Sigmoid colon (tissue), 7 donors: ENCODE results near the gene ASTN1. TPM values are rescaled to one million over a fixed set of nuclear protein-coding genes. Genes with fewer than 3 reads are reported as not detected.
A peak's percentile ranks its signal among the peaks of the same experiment; 100 is the strongest.

Experiments used
- DNase-seq: peaks from one replicate; pipeline ENCODE4 v3.0.0-alpha.2; 2019
- H3K27ac ChIP-seq, 4 donors: fragments of 200-600 bp; sonication (generic); one replicate each; pipeline ENCODE4 v1.5.1; 2016 to 2019; ENCODE audit warnings: mild to moderate bottlenecking in 1 of 4
- H3K27me3 ChIP-seq, 3 donors: fragments of 200-600 bp; sonication (generic); one replicate each; pipeline ENCODE4 v1.5.1; 2019; ENCODE audit warnings: mild to moderate bottlenecking in 1 of 3
- H3K36me3 ChIP-seq, 4 donors: fragments of 200-600 bp; sonication (generic); one replicate each; pipeline ENCODE4 v1.5.1; 2016 to 2019
- H3K4me1 ChIP-seq, 4 donors: fragments of 200-600 bp; sonication (generic); one replicate each; pipeline ENCODE4 v1.5.1; 2017 to 2019
- H3K4me3 ChIP-seq, 4 donors: fragments of 200-600 bp; sonication (generic); one replicate each; pipeline ENCODE4 v1.5.1; 2017 to 2019; ENCODE audit warnings: mild to moderate bottlenecking in 2 of 4, moderate library complexity in 1 of 4
- H3K9me3 ChIP-seq, 4 donors: fragments of 200-600 bp in 3 of 4; sonication (generic) in 3 of 4; one replicate each; pipeline versions ENCODE4 v1.5.1 to v1.6.1; 2013 to 2019
- CTCF ChIP-seq, 4 experiments: fragments of 450-650 bp in 3 of 4; fragments of 200-600 bp in 1 of 4; IDR thresholded peaks; one replicate each; pipeline ENCODE4 v1.5.1; 2016 to 2019; ENCODE audit warnings: antibody characterized with exemption in 4 of 4, mild to moderate bottlenecking in 3 of 4, moderate library complexity in 2 of 4
- EP300 ChIP-seq, 4 donors: sonication (generic); formaldehyde crosslinking; IDR thresholded peaks; one replicate each; pipeline ENCODE4 v1.6.1; 2017; ENCODE audit warnings: antibody characterized with exemption in 4 of 4
- POLR2A ChIP-seq, 2 donors: fragments of 450-650 bp; IDR thresholded peaks; one replicate each; pipeline ENCODE4 v1.6.1; 2016; ENCODE audit warnings: antibody characterized with exemption in 2 of 2, mild to moderate bottlenecking in 2 of 2, moderate library complexity in 2 of 2
- POLR2AphosphoS5 ChIP-seq, 4 donors: sonication (generic); formaldehyde crosslinking; IDR thresholded peaks; one replicate each; pipeline ENCODE4 v1.6.1; 2017; ENCODE audit warnings: antibody characterized with exemption in 4 of 4
- WGBS, 2 donors: extraction: QIAGEN DNeasy Blood & Tissue Kit; methylation state at CpG; one replicate each; pipeline ENCODE4 v1.1.7; 2013; 5-methylcytosine and 5-hydroxymethylcytosine counted together
- intact Hi-C: fragments of 100-400 bp; cut with DNase I; formaldehyde crosslinking; loops from one replicate; pipeline ENCODE4 v1.15.1; 2023
- polyA plus RNA-seq, 3 donors: library from polyadenylated mRNA; stranded (reverse); fragments of 200-250 nt; gene quantifications; one replicate each; pipeline ENCODE4 v1.2.3, GENCODE V29; 2013
- total RNA-seq, 4 donors: library from RNA; depleted of rRNA; stranded (reverse); fragments of >200 nt; gene quantifications; one replicate each; pipeline ENCODE4 v1.1.0, GENCODE V29; 2016
- donor health status: healthy with polysubstance abuse.
- donor health status: Bipolar disorder and iron deficiency.
- donor health status: healthy.

The ASTN1 gene
- total and polyA plus RNA-seq, 7 donors, result 0.49 to 2.2 (median 1.4) TPM; not detected in 2

GRCh38 chr1:176850871-176851270 is 313.6 kb downstream of the ASTN1 start:
- intact Hi-C loops, result no loop called here

GRCh38 chr1:176849281-176849680 is 315.2 kb downstream of the ASTN1 start:
- no peak for DNase-seq
- WGBS, 2 donors, result 64 to 95% methylated on average over 3 of the region's 3 CpGs
- Histone ChIP-seq H3K4me1 (peaks cover 0 to 31% (median 26%) of the 10 kb centered on the region in 4 donors), H3K27me3 (no peaks in the 10 kb centered on the region), H3K4me3 (no peak overlapping the region), H3K36me3 (no peaks in the 10 kb centered on the region), H3K9me3 (no peaks in the 10 kb centered on the region), H3K27ac (no peak overlapping the region)
- intact Hi-C loops, result loop anchor here (5.0 kb wide), 1 partner anchor 157 kb away; no protein-coding TSS in a partner anchor
- TF ChIP-seq POLR2A (IDR thresholded peaks at IDR 0.05) (no peak), CTCF (IDR thresholded peaks at IDR 0.05) (no peak), EP300 (IDR thresholded peaks at IDR 0.05) (no peak), POLR2AphosphoS5 (IDR thresholded peaks at IDR 0.05) (no peak)

More at GRCh38 chr1:176850871-176851270, 313.6 kb downstream of the ASTN1 start:
- H3K36me3 ChIP-seq, result no peaks in the 10 kb centered on the region
- peaks cover 0 to 17% (median 15%) of the 10 kb centered on the region in 4 donors for H3K4me1 ChIP-seq
- H3K27ac ChIP-seq, result no peak overlapping the region
- 57 to 80% methylated on average over 4 of the region's 4 CpGs for WGBS, 2 donors
- H3K9me3 ChIP-seq, result no peaks in the 10 kb centered on the region
- no peak for TF ChIP-seq POLR2AphosphoS5 (IDR thresholded peaks at IDR 0.05)
- TF ChIP-seq POLR2A (IDR thresholded peaks at IDR 0.05), result no peak
- TF ChIP-seq EP300 (IDR thresholded peaks at IDR 0.05), result no peak
- no peak for TF ChIP-seq CTCF (IDR thresholded peaks at IDR 0.05)
- no peak for DNase-seq
- H3K27me3 ChIP-seq, result no peaks in the 10 kb centered on the region
- H3K4me3 ChIP-seq, result no peak overlapping the region

GRCh38 chr1:176847052-176847451 is 317.5 kb downstream of the ASTN1 start:
- Histone ChIP-seq H3K4me1 (peaks cover 0 to 49% (median 36%) of the 10 kb centered on the region in 4 donors), H3K4me3 (no peak overlapping the region), H3K27ac (peak overlapping the region in 3 of 4 donors; percentile 43 to 74 (median 72)), H3K9me3 (no peaks in the 10 kb centered on the region), H3K36me3 (no peaks in the 10 kb centered on the region), H3K27me3 (no peaks in the 10 kb centered on the region)
- intact Hi-C loops, result loop anchor here (5.0 kb wide), 1 partner anchor 155 kb away; no protein-coding TSS in a partner anchor
- peak; percentile 75 for DNase-seq
- WGBS, 2 donors, result 52 to 79% methylated on average over 1 of the region's 1 CpG
- TF ChIP-seq POLR2A (IDR thresholded peaks at IDR 0.05) (no peak), CTCF (IDR thresholded peaks at IDR 0.05) (no peak), EP300 (IDR thresholded peaks at IDR 0.05) (peak; percentile 4 to 70 (median 35)), POLR2AphosphoS5 (IDR thresholded peaks at IDR 0.05) (peak; percentile 78 to 93 (median 85))

- peaks cover 0 to 49% (median 36%) of the 10 kb centered on the region in 4 donors for H3K4me1 ChIP-seq
- H3K27ac ChIP-seq, result peak overlapping the region in 1 of 4 donors; percentile 74
- WGBS, 2 donors, result 36 to 37% methylated on average over 4 of the region's 4 CpGs
- no peak overlapping the region for H3K4me3 ChIP-seq
- peak; percentile 28 to 63 (median 50) for TF ChIP-seq CTCF (IDR thresholded peaks at IDR 0.05)
- peak in 1 of 4 donors; percentile 3 for TF ChIP-seq POLR2AphosphoS5 (IDR thresholded peaks at IDR 0.05)
- no peak for TF ChIP-seq EP300 (IDR thresholded peaks at IDR 0.05)
- no peak for TF ChIP-seq POLR2A (IDR thresholded peaks at IDR 0.05)
- H3K27me3 ChIP-seq, result no peaks in the 10 kb centered on the region
- H3K36me3 ChIP-seq, result no peaks in the 10 kb centered on the region
- no peaks in the 10 kb centered on the region for H3K9me3 ChIP-seq
- DNase-seq, result no peak
- intact Hi-C loops, result loop anchor here (1.0 to 5.0 kb wide), 2 partner anchors 283 to 466 kb away; no protein-coding TSS in a partner anchor
Measured at GRCh38 chr1:176843352-176844297, 320.9 kb downstream of the ASTN1 start.
